GM23338 (cell line): ENCODE data around the gene TLR7. TPM values are rescaled to one million over a fixed set of nuclear protein-coding genes. Genes with fewer than 3 reads are reported as not detected.

Source experiments
- ATAC-seq: fragments of 200-7000 bp; cut with Tn5 transposase; 3 replicates; pipeline ENCODE4 v1.9.1; 2020
- DNase-seq: peaks from one replicate; pipeline ENCODE4 v3.0.0-alpha.2; 2015; ENCODE audit warnings: low spot score
- H2AFZ ChIP-seq: fragments of 200-600 bp; sonication (generic); 2 replicates; pipeline ENCODE4 v1.8.0; 2016; ENCODE audit warnings: antibody characterized with exemption, mild to moderate bottlenecking, moderate library complexity
- H3F3A ChIP-seq: fragments of 200-600 bp; sonication (generic); replicated peaks from 2 replicates; pipeline ENCODE4 v1.8.0; 2017; ENCODE audit warnings: antibody characterized with exemption, mixed run types, low read depth
- H3K27ac ChIP-seq: fragments of 200-600 bp; sonication (generic); 2 replicates; pipeline ENCODE4 v1.6.1; 2016; ENCODE audit warnings: low read depth
- H3K27me3 ChIP-seq: fragments of 200-600 bp; sonication (generic); 2 replicates; pipeline ENCODE4 v1.8.0; 2016; ENCODE audit warnings: mild to moderate bottlenecking, mixed run types, moderate library complexity; ENCODE audit not compliant: insufficient read depth
- H3K36me3 ChIP-seq: fragments of 200-600 bp; sonication (generic); 2 replicates; pipeline ENCODE4 v1.8.0; 2016; ENCODE audit warnings: mild to moderate bottlenecking; ENCODE audit not compliant: insufficient read depth
- H3K4me1 ChIP-seq: fragments of 200-600 bp; sonication (generic); 2 replicates; pipeline ENCODE4 v1.8.0; 2016; ENCODE audit warnings: mild to moderate bottlenecking, moderate library complexity; ENCODE audit not compliant: insufficient read depth
- H3K4me2 ChIP-seq: fragments of 200-600 bp; sonication (generic); 2 replicates; pipeline ENCODE4 v1.7.1; 2017; ENCODE audit warnings: mixed run types
- H3K4me3 ChIP-seq: fragments of 200-600 bp; sonication (generic); 2 replicates; pipeline ENCODE4 v1.6.1; 2016; ENCODE audit warnings: mixed run types
- H3K79me2 ChIP-seq: fragments of 200-600 bp; sonication (generic); replicated peaks from 2 replicates; pipeline ENCODE4 v1.8.0; 2017; ENCODE audit warnings: mild to moderate bottlenecking; ENCODE audit not compliant: insufficient read depth
- H3K9me2 ChIP-seq: fragments of 200-600 bp; sonication (generic); 2 replicates; pipeline ENCODE4 v1.8.0; 2017; ENCODE audit not compliant: insufficient read depth
- H4K20me1 ChIP-seq: fragments of 200-600 bp; sonication (generic); replicated peaks from 2 replicates; pipeline ENCODE4 v1.8.0; 2017; ENCODE audit warnings: mild to moderate bottlenecking; ENCODE audit not compliant: insufficient read depth
- H3K27ac Mint-ChIP-seq: 2 replicates; pipeline ENCODE4 v1.8.0; 2020; ENCODE audit warnings: inconsistent platforms, mild to moderate bottlenecking, moderate library complexity, mixed read lengths
- H3K27me3 Mint-ChIP-seq: 3 replicates; pipeline ENCODE4 v1.8.0; 2022; ENCODE audit warnings: low read depth, mild to moderate bottlenecking, moderate library complexity, mixed read lengths, inconsistent platforms; ENCODE audit not compliant: insufficient read depth, poor library complexity
- H3K36me3 Mint-ChIP-seq: 3 replicates; pipeline ENCODE4 v1.8.0; 2021; ENCODE audit warnings: low read depth, mild to moderate bottlenecking, inconsistent platforms, moderate library complexity, mixed read lengths
- H3K4me1 Mint-ChIP-seq: 3 replicates; pipeline ENCODE4 v1.8.0; 2020; ENCODE audit warnings: mild to moderate bottlenecking, inconsistent platforms, mixed read lengths
- H3K4me3 Mint-ChIP-seq: 3 replicates; pipeline ENCODE4 v1.8.0; 2021; ENCODE audit warnings: moderate library complexity, mild to moderate bottlenecking, inconsistent platforms, mixed read lengths
- H3K9me3 Mint-ChIP-seq: 3 replicates; pipeline ENCODE4 v1.8.0; 2020; ENCODE audit warnings: moderate library complexity, mild to moderate bottlenecking, inconsistent platforms, mixed read lengths
- CREB1 ChIP-seq: fragments of 250-450 bp; sonication (Bioruptor Pico); IDR thresholded peaks from 2 replicates; pipeline ENCODE4 v1.5.0; 2020; ENCODE audit warnings: low read depth, mild to moderate bottlenecking, moderate library complexity
- NANOG ChIP-seq: IDR thresholded peaks from 2 replicates; pipeline ENCODE4 v1.6.1; 2016; ENCODE audit warnings: antibody characterized with exemption, borderline replicate concordance
- POLR2AphosphoS5 ChIP-seq: IDR thresholded peaks from 2 replicates; pipeline ENCODE4 v1.6.1; 2016; ENCODE audit warnings: antibody characterized with exemption, low read depth
- REST ChIP-seq: IDR thresholded peaks from one replicate; pipeline ENCODE4 v1.6.1; 2018; ENCODE audit warnings: antibody characterized with exemption; ENCODE audit not compliant: unreplicated experiment
- STAT1 ChIP-seq: IDR thresholded peaks from one replicate; pipeline ENCODE4 v1.6.1; 2016; ENCODE audit warnings: antibody characterized with exemption; ENCODE audit not compliant: unreplicated experiment
- ZNF114 ChIP-seq: fragments of 250-450 bp; sonication (Bioruptor Pico); IDR thresholded peaks from 2 replicates; pipeline ENCODE4 v1.5.0; 2020; ENCODE audit warnings: mild to moderate bottlenecking, moderate library complexity
- ZNF331 ChIP-seq: fragments of 250-450 bp; sonication (Bioruptor Pico); IDR thresholded peaks from 2 replicates; pipeline ENCODE4 v1.5.0; 2020; ENCODE audit warnings: low read depth, mild to moderate bottlenecking, moderate library complexity
- polyA plus RNA-seq: library from polyadenylated mRNA; unstranded; fragments of >200 nt; fragmentation: Nextera tagmentation; extraction: Ambion mirVana; gene quantifications from 2 replicates; pipeline ENCODE4 v1.2.1, GENCODE V29; 2016
- total RNA-seq: library from RNA; depleted of rRNA; stranded (reverse); fragments of >200 nt; shearing (Covaris generic); gene quantifications from 2 replicates; pipeline ENCODE4 v1.2.3, GENCODE V29; 2014
- TF ChIP-seq, protein P1 (sequence below): IDR thresholded peaks from 2 replicates; pipeline ENCODE4 v1.6.1; 2016; ENCODE audit warnings: antibody characterized with exemption
- TF ChIP-seq, protein P2 (sequence below): fragments of 250-450 bp; sonication (Bioruptor Pico); IDR thresholded peaks from 2 replicates; pipeline ENCODE4 v1.5.0; 2020; ENCODE audit warnings: mild to moderate bottlenecking, moderate library complexity

TLR7 gene
- total and polyA plus RNA-seq, 2 experiments from 2014 or later = not detected

GRCh38 chrX:12930150-12930549 lies 63.3 kb downstream of the TLR7 start (continued):
- TF ChIP-seq ZNF331 (no peak), STAT1 (no peak), CREB1 (CRISPR knock-in tag) (no peak), POLR2AphosphoS5 (no peak), NANOG (no peak)
- TF ChIP-seq, protein P1, sequence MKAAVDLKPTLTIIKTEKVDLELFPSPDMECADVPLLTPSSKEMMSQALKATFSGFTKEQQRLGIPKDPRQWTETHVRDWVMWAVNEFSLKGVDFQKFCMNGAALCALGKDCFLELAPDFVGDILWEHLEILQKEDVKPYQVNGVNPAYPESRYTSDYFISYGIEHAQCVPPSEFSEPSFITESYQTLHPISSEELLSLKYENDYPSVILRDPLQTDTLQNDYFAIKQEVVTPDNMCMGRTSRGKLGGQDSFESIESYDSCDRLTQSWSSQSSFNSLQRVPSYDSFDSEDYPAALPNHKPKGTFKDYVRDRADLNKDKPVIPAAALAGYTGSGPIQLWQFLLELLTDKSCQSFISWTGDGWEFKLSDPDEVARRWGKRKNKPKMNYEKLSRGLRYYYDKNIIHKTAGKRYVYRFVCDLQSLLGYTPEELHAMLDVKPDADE = no peak

GRCh38 chrX:12932244-12932643 lies 65.4 kb downstream of the TLR7 start:
- H3K27me3 ChIP-seq = no peaks in the 10 kb centered on the region
- no peak overlapping the region for H3K27ac Mint-ChIP-seq
- no peak for DNase-seq

More at GRCh38 chrX:12932244-12932643, 65.4 kb downstream of the TLR7 start:
- Mint-ChIP-seq H3K9me3 (peaks cover 16% of the 10 kb centered on the region; the same call in 2 of the 3 replicates), H3K4me3 (no peak overlapping the region), H3K27me3 (peaks cover 1% of the 10 kb centered on the region), H3K4me1 (no peaks in the 10 kb centered on the region), H3K36me3 (peaks cover 6% of the 10 kb centered on the region; the same call in 2 of the 3 replicates)
- Histone ChIP-seq H3K4me2 (no peak overlapping the region), H3K27ac (no peak overlapping the region), H3K36me3 (peaks cover 5% of the 10 kb centered on the region; the same call in 1 of the 2 replicates), H2AFZ (no peak overlapping the region), H3K9me2 (no peaks in the 10 kb centered on the region), H4K20me1 (no peaks in the 10 kb centered on the region), H3F3A (no peaks in the 10 kb centered on the region), H3K4me3 (no peak overlapping the region), H3K79me2 (no peaks in the 10 kb centered on the region), H3K4me1 (no peaks in the 10 kb centered on the region)
- no peak for ATAC-seq
- no peak for TF ChIP-seq ZNF114 (CRISPR knock-in tag)
- TF ChIP-seq, protein P2, sequence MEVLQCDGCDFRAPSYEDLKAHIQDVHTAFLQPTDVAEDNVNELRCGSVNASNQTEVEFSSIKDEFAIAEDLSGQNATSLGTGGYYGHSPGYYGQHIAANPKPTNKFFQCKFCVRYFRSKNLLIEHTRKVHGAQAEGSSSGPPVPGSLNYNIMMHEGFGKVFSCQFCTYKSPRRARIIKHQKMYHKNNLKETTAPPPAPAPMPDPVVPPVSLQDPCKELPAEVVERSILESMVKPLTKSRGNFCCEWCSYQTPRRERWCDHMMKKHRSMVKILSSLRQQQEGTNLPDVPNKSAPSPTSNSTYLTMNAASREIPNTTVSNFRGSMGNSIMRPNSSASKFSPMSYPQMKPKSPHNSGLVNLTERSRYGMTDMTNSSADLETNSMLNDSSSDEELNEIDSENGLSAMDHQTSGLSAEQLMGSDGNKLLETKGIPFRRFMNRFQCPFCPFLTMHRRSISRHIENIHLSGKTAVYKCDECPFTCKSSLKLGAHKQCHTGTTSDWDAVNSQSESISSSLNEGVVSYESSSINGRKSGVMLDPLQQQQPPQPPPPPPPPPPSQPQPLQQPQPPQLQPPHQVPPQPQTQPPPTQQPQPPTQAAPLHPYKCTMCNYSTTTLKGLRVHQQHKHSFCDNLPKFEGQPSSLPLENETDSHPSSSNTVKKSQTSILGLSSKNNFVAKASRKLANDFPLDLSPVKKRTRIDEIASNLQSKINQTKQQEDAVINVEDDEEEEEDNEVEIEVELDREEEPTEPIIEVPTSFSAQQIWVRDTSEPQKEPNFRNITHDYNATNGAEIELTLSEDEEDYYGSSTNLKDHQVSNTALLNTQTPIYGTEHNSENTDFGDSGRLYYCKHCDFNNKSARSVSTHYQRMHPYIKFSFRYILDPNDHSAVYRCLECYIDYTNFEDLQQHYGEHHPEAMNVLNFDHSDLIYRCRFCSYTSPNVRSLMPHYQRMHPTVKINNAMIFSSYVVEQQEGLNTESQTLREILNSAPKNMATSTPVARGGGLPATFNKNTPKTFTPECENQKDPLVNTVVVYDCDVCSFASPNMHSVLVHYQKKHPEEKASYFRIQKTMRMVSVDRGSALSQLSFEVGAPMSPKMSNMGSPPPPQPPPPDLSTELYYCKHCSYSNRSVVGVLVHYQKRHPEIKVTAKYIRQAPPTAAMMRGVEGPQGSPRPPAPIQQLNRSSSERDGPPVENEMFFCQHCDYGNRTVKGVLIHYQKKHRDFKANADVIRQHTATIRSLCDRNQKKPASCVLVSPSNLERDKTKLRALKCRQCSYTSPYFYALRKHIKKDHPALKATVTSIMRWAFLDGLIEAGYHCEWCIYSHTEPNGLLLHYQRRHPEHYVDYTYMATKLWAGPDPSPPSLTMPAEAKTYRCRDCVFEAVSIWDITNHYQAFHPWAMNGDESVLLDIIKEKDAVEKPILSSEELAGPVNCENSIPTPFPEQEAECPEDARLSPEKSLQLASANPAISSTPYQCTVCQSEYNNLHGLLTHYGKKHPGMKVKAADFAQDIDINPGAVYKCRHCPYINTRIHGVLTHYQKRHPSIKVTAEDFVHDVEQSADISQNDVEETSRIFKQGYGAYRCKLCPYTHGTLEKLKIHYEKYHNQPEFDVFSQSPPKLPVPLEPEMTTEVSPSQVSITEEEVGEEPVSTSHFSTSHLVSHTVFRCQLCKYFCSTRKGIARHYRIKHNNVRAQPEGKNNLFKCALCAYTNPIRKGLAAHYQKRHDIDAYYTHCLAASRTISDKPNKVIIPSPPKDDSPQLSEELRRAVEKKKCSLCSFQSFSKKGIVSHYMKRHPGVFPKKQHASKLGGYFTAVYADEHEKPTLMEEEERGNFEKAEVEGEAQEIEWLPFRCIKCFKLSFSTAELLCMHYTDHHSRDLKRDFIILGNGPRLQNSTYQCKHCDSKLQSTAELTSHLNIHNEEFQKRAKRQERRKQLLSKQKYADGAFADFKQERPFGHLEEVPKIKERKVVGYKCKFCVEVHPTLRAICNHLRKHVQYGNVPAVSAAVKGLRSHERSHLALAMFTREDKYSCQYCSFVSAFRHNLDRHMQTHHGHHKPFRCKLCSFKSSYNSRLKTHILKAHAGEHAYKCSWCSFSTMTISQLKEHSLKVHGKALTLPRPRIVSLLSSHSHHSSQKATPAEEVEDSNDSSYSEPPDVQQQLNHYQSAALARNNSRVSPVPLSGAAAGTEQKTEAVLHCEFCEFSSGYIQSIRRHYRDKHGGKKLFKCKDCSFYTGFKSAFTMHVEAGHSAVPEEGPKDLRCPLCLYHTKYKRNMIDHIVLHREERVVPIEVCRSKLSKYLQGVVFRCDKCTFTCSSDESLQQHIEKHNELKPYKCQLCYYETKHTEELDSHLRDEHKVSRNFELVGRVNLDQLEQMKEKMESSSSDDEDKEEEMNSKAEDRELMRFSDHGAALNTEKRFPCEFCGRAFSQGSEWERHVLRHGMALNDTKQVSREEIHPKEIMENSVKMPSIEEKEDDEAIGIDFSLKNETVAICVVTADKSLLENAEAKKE (CRISPR knock-in tag) = no peak
- TF ChIP-seq, protein P1 = no peak
- TF ChIP-seq REST = no peak
